ENCODE results near the gene CYP19A1.

DNA sequence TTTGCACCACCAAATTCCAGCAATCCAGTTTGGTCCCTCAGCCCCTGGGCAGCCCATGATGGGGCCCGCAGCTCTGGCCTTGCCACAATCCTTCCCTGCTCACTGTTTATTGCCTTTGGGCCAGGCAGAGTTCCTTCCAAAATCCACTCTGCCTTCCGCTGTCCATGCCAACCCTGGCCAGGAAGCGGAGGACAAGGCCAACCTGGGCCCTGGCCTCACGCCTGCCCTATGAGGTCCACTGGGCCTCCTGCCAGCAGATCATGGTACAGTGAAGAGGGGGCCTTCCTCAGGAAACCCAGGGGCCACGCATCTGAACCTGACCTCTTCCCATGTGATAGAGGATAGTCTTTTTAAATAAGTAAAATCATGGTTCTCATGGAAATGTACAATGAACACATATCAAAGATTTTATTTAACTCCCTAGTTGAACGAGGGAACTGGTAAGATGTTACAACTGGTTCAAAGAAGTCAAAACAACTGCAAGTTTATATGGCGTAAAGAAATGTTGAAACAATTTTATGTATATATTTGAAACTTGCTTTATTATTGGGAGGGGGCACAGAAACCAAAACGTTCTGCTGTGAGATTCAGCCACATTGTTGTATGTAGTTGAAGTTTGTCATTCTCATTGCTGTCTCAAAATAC is 147.8 kb downstream of the CYP19A1 start:
- TF ChIP-seq TAF1 (IDR thresholded peaks at IDR 0.05; ENCODE audit: low read depth) (no peak), EGR1 (IDR thresholded peaks at IDR 0.05) (no peak), CEBPB (IDR thresholded peaks at IDR 0.05) (no peak), TEAD4 (IDR thresholded peaks at IDR 0.05) (no peak), RAD21 (IDR thresholded peaks at IDR 0.05; ENCODE audit: low read depth) (no peak), ZBTB7A (IDR thresholded peaks at IDR 0.05; ENCODE audit: low read depth) (no peak), YY1 (IDR thresholded peaks at IDR 0.05; ENCODE audit: low read depth) (no peak), CREB1 (IDR thresholded peaks at IDR 0.05; ENCODE audit: low read depth) (no peak), TCF12 (IDR thresholded peaks at IDR 0.05; ENCODE audit: low read depth) (no peak), FOXM1 (IDR thresholded peaks at IDR 0.05; ENCODE audit: borderline replicate concordance, low read depth) (no peak), EP300 (IDR thresholded peaks at IDR 0.05; ENCODE audit: borderline replicate concordance) (no peak)
- TF ChIP-seq, protein P1, sequence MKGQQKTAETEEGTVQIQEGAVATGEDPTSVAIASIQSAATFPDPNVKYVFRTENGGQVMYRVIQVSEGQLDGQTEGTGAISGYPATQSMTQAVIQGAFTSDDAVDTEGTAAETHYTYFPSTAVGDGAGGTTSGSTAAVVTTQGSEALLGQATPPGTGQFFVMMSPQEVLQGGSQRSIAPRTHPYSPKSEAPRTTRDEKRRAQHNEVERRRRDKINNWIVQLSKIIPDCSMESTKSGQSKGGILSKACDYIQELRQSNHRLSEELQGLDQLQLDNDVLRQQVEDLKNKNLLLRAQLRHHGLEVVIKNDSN (IDR thresholded peaks at IDR 0.05), result no peak
